Astrocyte (in vitro differentiated cells and primary cell): ENCODE measurements around the gene ARHGEF11. TPM values are rescaled to one million over a fixed set of nuclear protein-coding genes. Genes with fewer than 3 reads are reported as not detected.

Experiments used
- DNase-seq: peaks from one replicate; pipeline ENCODE4 v3.0.0-alpha.2; 2010; ENCODE audit warnings: low read depth
- FAIRE-seq: peaks from 2 replicates; lab custom pipeline; 2011; peaks lifted over from hg19 to GRCh38; lab: Jason Lieb, UNC
- H2AFZ ChIP-seq: 2 replicates; pipeline ENCODE4 v1.6.0; 2012; ENCODE audit warnings: low read depth, low read length, inconsistent platforms
- H3K27ac ChIP-seq: 2 replicates; pipeline ENCODE4 v1.5.1; 2011; ENCODE audit warnings: low read depth, low read length, inconsistent platforms
- H3K27me3 ChIP-seq: 2 replicates; pipeline ENCODE4 v1.6.0; 2011; ENCODE audit warnings: low read length, inconsistent platforms; ENCODE audit not compliant: insufficient read depth
- H3K36me3 ChIP-seq: 2 replicates; pipeline ENCODE4 v1.5.1; 2011; ENCODE audit warnings: low read length, inconsistent platforms; ENCODE audit not compliant: insufficient read depth
- H3K4me1 ChIP-seq: 2 replicates; pipeline ENCODE4 v1.5.1; 2011; ENCODE audit warnings: low read length, inconsistent platforms; ENCODE audit not compliant: insufficient read depth
- H3K4me2 ChIP-seq: 2 replicates; pipeline ENCODE4 v1.6.0; 2012; ENCODE audit warnings: low read length, inconsistent platforms
- H3K4me3 ChIP-seq: 2 replicates; pipeline ENCODE4 v1.5.1; 2011; ENCODE audit warnings: low read depth, mild to moderate bottlenecking, low read length, inconsistent platforms; ENCODE audit not compliant: insufficient read depth
- H3K79me2 ChIP-seq: 2 replicates; pipeline ENCODE4 v1.6.0; 2012; ENCODE audit warnings: mild to moderate bottlenecking, low read length, inconsistent platforms; ENCODE audit not compliant: insufficient read depth
- H3K9ac ChIP-seq: 2 replicates; pipeline ENCODE4 v1.6.0; 2012; ENCODE audit warnings: mild to moderate bottlenecking, low read length, inconsistent platforms
- H3K9me3 ChIP-seq: 2 replicates; pipeline ENCODE4 v1.5.1; 2012; ENCODE audit warnings: low read depth, mild to moderate bottlenecking, low read length, inconsistent platforms; ENCODE audit not compliant: insufficient read depth
- H4K20me1 ChIP-seq: 2 replicates; pipeline ENCODE4 v1.6.0; 2012; ENCODE audit warnings: low read length, inconsistent platforms; ENCODE audit not compliant: insufficient read depth
- H3K27ac Mint-ChIP-seq: one replicate; pipeline ENCODE4 v1.8.0; 2021; ENCODE audit warnings: mild to moderate bottlenecking, mixed read lengths; ENCODE audit not compliant: unreplicated experiment
- H3K27me3 Mint-ChIP-seq: one replicate; pipeline ENCODE4 v1.8.0; 2021; ENCODE audit warnings: low read depth, mixed read lengths; ENCODE audit not compliant: unreplicated experiment
- H3K36me3 Mint-ChIP-seq: one replicate; pipeline ENCODE4 v1.8.0; 2021; ENCODE audit warnings: low read depth, mixed read lengths; ENCODE audit not compliant: unreplicated experiment
- H3K4me1 Mint-ChIP-seq: one replicate; pipeline ENCODE4 v1.8.0; 2021; ENCODE audit warnings: low read depth, mixed read lengths; ENCODE audit not compliant: unreplicated experiment
- H3K4me3 Mint-ChIP-seq: one replicate; pipeline ENCODE4 v1.8.0; 2021; ENCODE audit warnings: mild to moderate bottlenecking, moderate library complexity, mixed read lengths; ENCODE audit not compliant: unreplicated experiment
- H3K9me3 Mint-ChIP-seq: one replicate; pipeline ENCODE4 v1.8.0; 2021; ENCODE audit warnings: mild to moderate bottlenecking, mixed read lengths; ENCODE audit not compliant: unreplicated experiment
- CTCF ChIP-seq: IDR thresholded peaks from 2 replicates; pipeline ENCODE4 v1.5.1; 2011; ENCODE audit warnings: low read depth, mild to moderate bottlenecking, inconsistent platforms, low read length, moderate library complexity; ENCODE audit not compliant: insufficient read depth
- EZH2 ChIP-seq: IDR thresholded peaks from 2 replicates; pipeline ENCODE4 v1.6.1; 2012; ENCODE audit warnings: mild to moderate bottlenecking, low read length, inconsistent platforms; ENCODE audit not compliant: insufficient read depth
- total RNA-seq: library from RNA; stranded (reverse); gene quantifications from 2 replicates; pipeline ENCODE4 v1.2.1, GENCODE V29; 2021

The ARHGEF11 gene
- total RNA-seq, 1 donor from 2014 or later = 29.2 TPM

DNA sequence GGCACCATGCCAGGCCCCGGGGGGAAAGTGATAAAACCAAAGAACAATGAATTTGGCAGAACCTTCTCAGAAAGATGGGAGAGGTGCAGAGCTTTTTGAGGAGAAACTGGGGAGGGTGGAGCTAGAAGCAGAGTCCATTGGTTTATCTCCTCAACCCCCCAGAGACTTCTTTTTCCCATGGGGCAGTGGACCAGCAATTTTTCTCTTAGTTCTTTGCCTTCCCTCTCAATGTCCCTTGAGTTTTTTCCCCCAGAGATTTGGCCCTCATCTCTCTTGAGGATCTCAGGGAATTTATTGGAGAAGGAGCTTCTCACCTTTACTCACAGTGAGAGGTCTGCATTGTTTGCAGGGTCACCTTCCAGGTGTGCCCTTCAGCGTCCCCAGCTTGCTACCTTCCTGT is 5.3 kb upstream of the ARHGEF11 start:
- TF ChIP-seq CTCF (no peak), EZH2 (no peak)

DNA sequence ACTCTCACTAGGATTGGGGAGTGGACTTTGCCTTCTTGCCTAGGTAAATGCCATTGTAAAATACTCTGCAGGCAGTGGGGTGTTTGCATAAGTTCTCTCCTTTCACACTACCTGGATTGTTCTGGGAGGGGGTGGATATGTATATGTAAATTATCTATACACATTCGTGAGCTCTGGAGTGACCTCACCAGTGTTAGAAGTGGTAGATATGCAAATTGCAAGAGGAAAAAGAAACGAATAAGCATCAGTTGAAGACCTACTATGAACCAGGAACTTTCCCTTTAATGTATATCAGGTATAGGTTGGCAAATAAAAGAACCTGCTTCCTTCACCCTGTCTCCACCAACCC is 1.5 kb upstream of the ARHGEF11 start:
- FAIRE-seq (no peak), DNase-seq (no peak)
- Histone ChIP-seq H3K4me1 (peaks cover 16% of the 10 kb centered on the region), H3K9ac (no peak overlapping the region), H3K27me3 (peaks cover 3% of the 10 kb centered on the region), H3K9me3 (no peaks in the 10 kb centered on the region), H3K36me3 (no peaks in the 10 kb centered on the region), H3K27ac (no peak overlapping the region), H3K4me2 (no peak overlapping the region), H2AFZ (no peak overlapping the region), H4K20me1 (peaks cover 27% of the 10 kb centered on the region), H3K4me3 (no peak overlapping the region), H3K79me2 (peaks cover 30% of the 10 kb centered on the region)
- H3K27me3 Mint-ChIP-seq = peaks cover 2% of the 10 kb centered on the region
- H3K36me3 Mint-ChIP-seq = no peaks in the 10 kb centered on the region
- H3K4me3 Mint-ChIP-seq = peak overlapping the region; percentile 94
- H3K9me3 Mint-ChIP-seq = no peaks in the 10 kb centered on the region
- no peak for TF ChIP-seq CTCF
- peaks cover 23% of the 10 kb centered on the region for H3K4me1 Mint-ChIP-seq
- H3K27ac Mint-ChIP-seq = no peak overlapping the region

More for the DNA sequence above, 5.3 kb upstream of the ARHGEF11 start:
- Mint-ChIP-seq H3K27me3 (peaks cover 6% of the 10 kb centered on the region), H3K36me3 (no peaks in the 10 kb centered on the region), H3K9me3 (no peaks in the 10 kb centered on the region), H3K27ac (no peak overlapping the region), H3K4me1 (peaks cover 3% of the 10 kb centered on the region), H3K4me3 (no peak overlapping the region)
- Histone ChIP-seq H3K4me2 (no peak overlapping the region), H3K79me2 (no peaks in the 10 kb centered on the region), H3K36me3 (no peaks in the 10 kb centered on the region), H3K4me3 (no peak overlapping the region), H2AFZ (no peak overlapping the region), H3K9me3 (no peaks in the 10 kb centered on the region), H3K27ac (no peak overlapping the region), H3K9ac (no peak overlapping the region), H3K4me1 (no peaks in the 10 kb centered on the region), H4K20me1 (no peaks in the 10 kb centered on the region), H3K27me3 (peaks cover 3% of the 10 kb centered on the region)
- FAIRE-seq = no peak
- no peak for DNase-seq

DNA sequence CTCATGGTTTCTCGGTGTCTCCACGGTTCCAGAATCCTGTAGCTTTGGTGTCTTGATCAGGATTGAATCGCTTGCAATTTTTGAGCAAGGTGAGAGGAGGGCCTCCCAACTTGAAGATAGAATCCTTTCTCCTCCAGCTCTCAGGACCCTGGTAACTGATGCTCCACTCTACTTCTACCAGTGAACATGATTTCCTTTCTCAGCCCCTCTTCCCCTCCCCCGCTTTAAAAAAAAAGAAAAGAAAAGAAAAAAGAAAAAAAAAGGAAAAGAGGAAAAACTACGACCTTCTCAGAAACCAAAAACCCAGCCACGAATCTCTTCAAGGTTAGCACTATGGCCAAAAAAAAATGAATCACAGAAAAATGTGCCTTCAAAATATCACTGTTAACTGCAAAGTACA is 1.2 kb downstream of the ARHGEF11 start:
- Mint-ChIP-seq H3K4me3 (peak overlapping the region; percentile 92), H3K4me1 (peaks cover 30% of the 10 kb centered on the region), H3K9me3 (no peaks in the 10 kb centered on the region), H3K27me3 (no peaks in the 10 kb centered on the region), H3K36me3 (no peaks in the 10 kb centered on the region), H3K27ac (no peak overlapping the region)
- Histone ChIP-seq H3K27me3 (no peaks in the 10 kb centered on the region), H3K27ac (no peak overlapping the region), H3K9me3 (no peaks in the 10 kb centered on the region), H4K20me1 (peaks cover 52% of the 10 kb centered on the region), H2AFZ (no peak overlapping the region), H3K9ac (peak overlapping the region; percentile 98), H3K4me1 (peaks cover 27% of the 10 kb centered on the region), H3K36me3 (no peaks in the 10 kb centered on the region), H3K4me2 (peak overlapping the region; percentile 97), H3K79me2 (peaks cover 54% of the 10 kb centered on the region), H3K4me3 (peak overlapping the region; percentile 97)
- no peak for FAIRE-seq
- DNase-seq = no peak
- no peak for TF ChIP-seq CTCF
- no peak for TF ChIP-seq EZH2
